A549 (cell line): ENCODE data around the gene ZNF358.

ENCODE experiments used
- TF ChIP-seq, protein P1 (sequence below): fragments of 200-600 bp; sonication (generic); IDR thresholded peaks from 2 replicates; pipeline ENCODE4 v1.6.1; 2016; ENCODE audit warnings: antibody characterized with exemption, mild to moderate bottlenecking, moderate library complexity
- TF ChIP-seq, protein P2 (sequence below): fragments of >200 bp; sonication (Bioruptor Twin); formaldehyde crosslinking; IDR thresholded peaks from 2 replicates; pipeline ENCODE4 v1.6.1; 2016

DNA sequence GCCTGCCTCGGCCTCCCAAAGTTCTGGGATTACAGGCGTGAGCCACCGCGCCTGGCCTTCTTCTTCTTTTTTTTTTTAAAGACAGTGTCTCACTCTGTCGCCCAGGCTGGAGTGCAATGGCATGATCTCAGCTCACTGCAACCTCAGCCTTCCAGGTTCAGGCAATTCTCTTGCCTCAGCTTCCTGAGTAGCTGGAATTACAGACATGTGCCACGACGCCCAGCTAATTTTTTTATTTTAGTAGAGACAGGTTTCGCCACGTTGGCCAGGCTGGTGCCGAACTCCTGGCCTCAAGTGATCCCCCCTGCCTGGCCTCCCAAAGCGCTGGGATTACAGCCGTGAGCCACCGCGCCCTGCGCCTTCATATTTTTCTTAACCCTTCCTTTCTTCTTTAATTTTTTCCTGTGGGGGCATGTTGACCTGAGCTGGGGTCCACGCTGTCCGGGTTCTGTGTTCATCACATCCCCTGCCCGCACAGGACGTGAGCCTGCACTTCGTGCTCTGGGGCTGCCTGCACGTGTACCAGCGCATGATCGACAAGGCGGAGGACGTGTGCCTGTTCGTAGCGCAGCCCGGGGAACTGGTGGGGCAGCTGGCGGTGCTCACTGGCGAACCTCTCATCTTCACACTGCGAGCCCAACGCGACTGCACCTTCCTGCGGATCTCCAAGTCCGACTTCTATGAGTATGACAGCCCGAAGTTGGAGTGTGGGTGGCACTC is 33.7 kb downstream of the ZNF358 start:
- TF ChIP-seq, protein P1, sequence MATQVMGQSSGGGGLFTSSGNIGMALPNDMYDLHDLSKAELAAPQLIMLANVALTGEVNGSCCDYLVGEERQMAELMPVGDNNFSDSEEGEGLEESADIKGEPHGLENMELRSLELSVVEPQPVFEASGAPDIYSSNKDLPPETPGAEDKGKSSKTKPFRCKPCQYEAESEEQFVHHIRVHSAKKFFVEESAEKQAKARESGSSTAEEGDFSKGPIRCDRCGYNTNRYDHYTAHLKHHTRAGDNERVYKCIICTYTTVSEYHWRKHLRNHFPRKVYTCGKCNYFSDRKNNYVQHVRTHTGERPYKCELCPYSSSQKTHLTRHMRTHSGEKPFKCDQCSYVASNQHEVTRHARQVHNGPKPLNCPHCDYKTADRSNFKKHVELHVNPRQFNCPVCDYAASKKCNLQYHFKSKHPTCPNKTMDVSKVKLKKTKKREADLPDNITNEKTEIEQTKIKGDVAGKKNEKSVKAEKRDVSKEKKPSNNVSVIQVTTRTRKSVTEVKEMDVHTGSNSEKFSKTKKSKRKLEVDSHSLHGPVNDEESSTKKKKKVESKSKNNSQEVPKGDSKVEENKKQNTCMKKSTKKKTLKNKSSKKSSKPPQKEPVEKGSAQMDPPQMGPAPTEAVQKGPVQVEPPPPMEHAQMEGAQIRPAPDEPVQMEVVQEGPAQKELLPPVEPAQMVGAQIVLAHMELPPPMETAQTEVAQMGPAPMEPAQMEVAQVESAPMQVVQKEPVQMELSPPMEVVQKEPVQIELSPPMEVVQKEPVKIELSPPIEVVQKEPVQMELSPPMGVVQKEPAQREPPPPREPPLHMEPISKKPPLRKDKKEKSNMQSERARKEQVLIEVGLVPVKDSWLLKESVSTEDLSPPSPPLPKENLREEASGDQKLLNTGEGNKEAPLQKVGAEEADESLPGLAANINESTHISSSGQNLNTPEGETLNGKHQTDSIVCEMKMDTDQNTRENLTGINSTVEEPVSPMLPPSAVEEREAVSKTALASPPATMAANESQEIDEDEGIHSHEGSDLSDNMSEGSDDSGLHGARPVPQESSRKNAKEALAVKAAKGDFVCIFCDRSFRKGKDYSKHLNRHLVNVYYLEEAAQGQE, result no peak
- TF ChIP-seq, protein P2, sequence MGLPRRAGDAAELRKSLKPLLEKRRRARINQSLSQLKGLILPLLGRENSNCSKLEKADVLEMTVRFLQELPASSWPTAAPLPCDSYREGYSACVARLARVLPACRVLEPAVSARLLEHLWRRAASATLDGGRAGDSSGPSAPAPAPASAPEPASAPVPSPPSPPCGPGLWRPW, result no peak
